ENCODE results near the gene NEK2.

DNA sequence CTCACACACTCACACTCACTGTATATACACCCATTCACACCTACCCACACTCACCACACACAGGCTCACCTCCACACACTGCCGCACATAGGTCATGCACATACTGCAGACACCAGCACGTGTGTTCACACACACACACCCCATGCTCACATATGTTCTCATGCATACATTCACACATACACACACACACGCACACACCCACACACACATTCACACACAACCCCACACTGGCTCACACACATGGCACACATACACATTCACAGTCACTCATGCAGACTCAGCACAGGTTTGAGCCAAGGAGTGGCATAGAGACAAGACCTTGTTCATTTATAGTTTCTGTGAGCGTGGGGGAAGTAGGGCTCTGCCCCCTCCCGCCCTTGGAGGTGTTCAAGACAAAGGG lies 55.3 kb downstream of the NEK2 start:
- TF ChIP-seq, protein P1, sequence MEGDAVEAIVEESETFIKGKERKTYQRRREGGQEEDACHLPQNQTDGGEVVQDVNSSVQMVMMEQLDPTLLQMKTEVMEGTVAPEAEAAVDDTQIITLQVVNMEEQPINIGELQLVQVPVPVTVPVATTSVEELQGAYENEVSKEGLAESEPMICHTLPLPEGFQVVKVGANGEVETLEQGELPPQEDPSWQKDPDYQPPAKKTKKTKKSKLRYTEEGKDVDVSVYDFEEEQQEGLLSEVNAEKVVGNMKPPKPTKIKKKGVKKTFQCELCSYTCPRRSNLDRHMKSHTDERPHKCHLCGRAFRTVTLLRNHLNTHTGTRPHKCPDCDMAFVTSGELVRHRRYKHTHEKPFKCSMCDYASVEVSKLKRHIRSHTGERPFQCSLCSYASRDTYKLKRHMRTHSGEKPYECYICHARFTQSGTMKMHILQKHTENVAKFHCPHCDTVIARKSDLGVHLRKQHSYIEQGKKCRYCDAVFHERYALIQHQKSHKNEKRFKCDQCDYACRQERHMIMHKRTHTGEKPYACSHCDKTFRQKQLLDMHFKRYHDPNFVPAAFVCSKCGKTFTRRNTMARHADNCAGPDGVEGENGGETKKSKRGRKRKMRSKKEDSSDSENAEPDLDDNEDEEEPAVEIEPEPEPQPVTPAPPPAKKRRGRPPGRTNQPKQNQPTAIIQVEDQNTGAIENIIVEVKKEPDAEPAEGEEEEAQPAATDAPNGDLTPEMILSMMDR (conservative IDR thresholded peaks at IDR 0.05; ENCODE audit: low read length), result no peak
- no peak for TF ChIP-seq EZH2phosphoT487 (IDR thresholded peaks at IDR 0.05; ENCODE audit: borderline replicate concordance)
